HT-29 (cell line): ENCODE results near the gene PAX5. TPM values are rescaled to one million over a fixed set of nuclear protein-coding genes. Genes with fewer than 3 reads are reported as not detected.
A peak's percentile ranks its signal among the peaks of the same experiment; 100 is the strongest.
"Not testable (repeated sequence)": the region's sequence is repeated elsewhere in the genome, so short reads cannot be mapped to it uniquely, and the experiment has no call there.

ENCODE experiments used
- DNase-seq: peaks from one replicate; pipeline ENCODE4 v3.0.0-alpha.2; 2015; ENCODE audit warnings: low spot score
- total RNA-seq: library from RNA; depleted of rRNA; stranded (reverse); fragments of >200 nt; shearing (Covaris generic); gene quantifications from 2 replicates; pipeline ENCODE4 v1.2.3, GENCODE V29; 2014

The PAX5 gene
- total RNA-seq, 1 experiment from 2014 or later = not detected

GRCh38 chr9:36881743-36882441, 152.2 kb downstream of the PAX5 start:
- DNase-seq = no peak

GRCh38 chr9:36881316-36881715, 152.8 kb downstream of the PAX5 start:
- DNase-seq = no peak

GRCh38 chr9:36880075-36880474, 154.0 kb downstream of the PAX5 start:
- no peak for DNase-seq

GRCh38 chr9:36878986-36879982, 154.8 kb downstream of the PAX5 start:
- DNase-seq = no peak

GRCh38 chr9:36877239-36877638, 156.8 kb downstream of the PAX5 start:
- no peak for DNase-seq

GRCh38 chr9:36876056-36876455, 158.0 kb downstream of the PAX5 start:
- DNase-seq = no peak

GRCh38 chr9:36874921-36875320, 159.1 kb downstream of the PAX5 start:
- no peak for DNase-seq

GRCh38 chr9:36874261-36874660, 159.8 kb downstream of the PAX5 start:
- DNase-seq = no peak

- DNase-seq = peak; percentile 72
Observed at GRCh38 chr9:36873247-36873875, 160.7 kb downstream of the PAX5 start.

- DNase-seq = no peak
Observed at GRCh38 chr9:36872641-36873040, 161.4 kb downstream of the PAX5 start.

- DNase-seq = no peak
Observed at GRCh38 chr9:36871606-36872005, 162.5 kb downstream of the PAX5 start.

- DNase-seq = no peak
Observed at GRCh38 chr9:36870960-36871359, 163.1 kb downstream of the PAX5 start.

- DNase-seq = not testable (repeated sequence)
Observed at GRCh38 chr9:36869605-36870004, 164.5 kb downstream of the PAX5 start.

- no peak for DNase-seq
Observed at GRCh38 chr9:36868586-36869282, 165.3 kb downstream of the PAX5 start.

- DNase-seq = peak; percentile 33
Observed at GRCh38 chr9:36867672-36868471, 166.2 kb downstream of the PAX5 start.

GRCh38 chr9:36867241-36867640, 166.8 kb downstream of the PAX5 start:
- no peak for DNase-seq

GRCh38 chr9:36866840-36867239, 167.2 kb downstream of the PAX5 start:
- DNase-seq = peak; percentile 8

- no peak for DNase-seq
Observed at GRCh38 chr9:36865731-36866635, 168.1 kb downstream of the PAX5 start.
